Adrenal gland (tissue), 12 donors: Measurements from ENCODE around the gene SIX3. TPM values are rescaled to one million over a fixed set of nuclear protein-coding genes. Genes with fewer than 3 reads are reported as not detected.

Experiments used
- DNase-seq, 7 donors: peaks; one replicate each; pipeline ENCODE4 v3.0.0-alpha.2; 2019 to 2020
- H3K27ac ChIP-seq, 5 donors: fragments of 200-600 bp; sonication (generic) in 4 of 5; 1 replicate in 3 of 5; 2 replicates in 2 of 5; pipeline versions ENCODE4 v1.5.1 to v1.8.0; 2016 to 2020; ENCODE audit warnings: mild to moderate bottlenecking in 1 of 5
- H3K27me3 ChIP-seq: fragments of 200-600 bp; 2 replicates; pipeline ENCODE4 v1.8.0; 2021
- H3K36me3 ChIP-seq, 2 donors: fragments of 200-600 bp; replicated peaks in 1 of 2; 1 replicate in 1 of 2; 2 replicates in 1 of 2; pipeline versions ENCODE4 v1.5.1 to v1.8.0; 2018 to 2022
- H3K4me1 ChIP-seq, 2 donors: fragments of 200-600 bp; replicated peaks in 1 of 2; 1 replicate in 1 of 2; 2 replicates in 1 of 2; pipeline versions ENCODE4 v1.5.1 to v1.8.0; 2018 to 2021
- H3K4me3 ChIP-seq, 4 donors: fragments of 200-600 bp; sonication (generic) in 3 of 4; one replicate each; pipeline ENCODE4 v1.5.1; 2016 to 2018
- H3K9me3 ChIP-seq, 3 donors: fragments of 200-600 bp; sonication (generic) in 1 of 3; replicated peaks in 1 of 3; 1 replicate in 2 of 3; 2 replicates in 1 of 3; pipeline versions ENCODE4 v1.5.1 to v1.8.0; 2016 to 2021
- POLR2A ChIP-seq, 2 donors: fragments of 450-650 bp; IDR thresholded peaks; one replicate each; pipeline ENCODE4 v1.6.1; 2017; ENCODE audit warnings: antibody characterized with exemption in 2 of 2, mild to moderate bottlenecking in 2 of 2, moderate library complexity in 1 of 2
- WGBS, 4 donors: extraction: QIAGEN DNeasy Blood & Tissue Kit in 2 of 4; methylation state at CpG; one replicate each; pipeline versions ENCODE4 v1.1.5 to v1.1.7; 2013 to 2017; 5-methylcytosine and 5-hydroxymethylcytosine counted together
- intact Hi-C, 2 donors: fragments of 100-400 bp; cut with DNase I; formaldehyde crosslinking; loops; one replicate each; pipeline versions ENCODE4 v1.14.1 to v1.15.0; 2022 to 2023
- polyA plus RNA-seq, 3 donors: library from polyadenylated mRNA; stranded (reverse); fragments of 200-250 nt in 2 of 3; fragments of 350-450 nt in 1 of 3; fragmentation: Illumina TruSeq in 1 of 3; extraction: RNeasy Lipid Tissue Mini Kit (QIAGEN cat#74804) in 1 of 3; gene quantifications; one replicate each; pipeline ENCODE4 v1.2.3, GENCODE V29; 2013 to 2014
- total RNA-seq, 9 donors: library from RNA; depleted of rRNA in 4 of 9; stranded (reverse); fragments of >200 nt in 4 of 9; fragments of 120-200 nt in 1 of 9; fragmentation: NEBNext Ultra II Directional in 1 of 9; extraction: Animal tissue kit (Norgen Biotek cat#: 25700) in 1 of 9; gene quantifications; one replicate each; pipeline versions ENCODE4 v1.1.0 to v1.2.4, GENCODE V29; 2013 to 2023
- TF ChIP-seq, protein P1 (sequence below), 6 experiments: fragments of 450-650 bp in 4 of 6; fragments of 200-600 bp in 2 of 6; sonication (generic) in 1 of 6; IDR thresholded peaks; 1 replicate in 5 of 6; 2 replicates in 1 of 6; pipeline versions ENCODE4 v1.5.1 to v1.8.0; 2016 to 2021; ENCODE audit warnings: antibody characterized with exemption in 6 of 6, mild to moderate bottlenecking in 2 of 6, moderate library complexity in 1 of 6
- donor health status: healthy with polysubstance abuse.
- donor health status: Bipolar disorder and iron deficiency.
- donor health status: DM: yes; HTN: yes; CAD: no.
- donor health status: DM: no; HTN: no; CAD: no.
- donor health status: DM: no; HTN: no; CAD: no.
- donor health status: DM: yes; HTN: yes; CAD: no.

SIX3 gene
- total and polyA plus RNA-seq, 12 donors = not detected

DNA sequence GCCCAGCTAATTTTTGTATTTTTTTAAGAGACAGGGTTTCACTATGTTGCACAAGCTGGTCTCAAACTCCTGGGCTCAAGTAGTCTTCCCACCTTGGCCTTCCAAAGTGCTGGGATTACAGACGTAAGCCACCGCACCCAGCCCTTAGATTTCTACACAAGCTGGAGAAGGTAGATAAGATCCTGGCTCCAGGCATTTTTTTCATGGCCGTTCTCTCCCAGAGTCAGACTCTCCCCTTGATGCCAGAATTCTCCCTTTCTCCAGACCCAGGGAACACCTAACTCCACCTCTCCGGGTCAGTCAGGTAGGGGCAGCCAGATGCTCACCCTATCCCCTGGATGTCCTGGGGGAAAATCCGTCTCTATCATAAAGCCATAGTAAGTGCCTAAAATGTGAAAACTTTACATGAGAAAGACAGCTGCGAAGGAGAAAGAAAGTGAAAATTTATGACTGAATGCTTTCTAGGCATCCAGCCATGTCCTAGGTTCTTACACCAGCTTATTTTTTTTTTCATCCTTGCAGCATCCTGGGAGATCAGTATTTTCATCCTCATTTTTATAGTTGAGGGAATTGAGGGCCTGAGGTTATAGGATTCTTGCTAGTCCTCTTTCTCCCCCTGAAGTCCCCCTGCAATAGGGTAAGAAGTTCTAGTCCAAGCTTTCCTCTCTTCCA lies 16.3 kb downstream of the SIX3 start:
- Histone ChIP-seq H3K4me3 (no peak overlapping the region), H3K27me3 (peaks cover 34% of the 10 kb centered on the region), H3K9me3 (no peaks in the 10 kb centered on the region), H3K4me1 (peaks cover 3 to 14% of the 10 kb centered on the region in 2 donors), H3K27ac (no peak overlapping the region), H3K36me3 (no peaks in the 10 kb centered on the region)
- WGBS, 4 donors = 51 to 60% (median 56%) methylated on average over 6 of the region's 6 CpGs
- no peak for DNase-seq
- TF ChIP-seq POLR2A (IDR thresholded peaks at IDR 0.05) = no peak
- TF ChIP-seq, protein P1, sequence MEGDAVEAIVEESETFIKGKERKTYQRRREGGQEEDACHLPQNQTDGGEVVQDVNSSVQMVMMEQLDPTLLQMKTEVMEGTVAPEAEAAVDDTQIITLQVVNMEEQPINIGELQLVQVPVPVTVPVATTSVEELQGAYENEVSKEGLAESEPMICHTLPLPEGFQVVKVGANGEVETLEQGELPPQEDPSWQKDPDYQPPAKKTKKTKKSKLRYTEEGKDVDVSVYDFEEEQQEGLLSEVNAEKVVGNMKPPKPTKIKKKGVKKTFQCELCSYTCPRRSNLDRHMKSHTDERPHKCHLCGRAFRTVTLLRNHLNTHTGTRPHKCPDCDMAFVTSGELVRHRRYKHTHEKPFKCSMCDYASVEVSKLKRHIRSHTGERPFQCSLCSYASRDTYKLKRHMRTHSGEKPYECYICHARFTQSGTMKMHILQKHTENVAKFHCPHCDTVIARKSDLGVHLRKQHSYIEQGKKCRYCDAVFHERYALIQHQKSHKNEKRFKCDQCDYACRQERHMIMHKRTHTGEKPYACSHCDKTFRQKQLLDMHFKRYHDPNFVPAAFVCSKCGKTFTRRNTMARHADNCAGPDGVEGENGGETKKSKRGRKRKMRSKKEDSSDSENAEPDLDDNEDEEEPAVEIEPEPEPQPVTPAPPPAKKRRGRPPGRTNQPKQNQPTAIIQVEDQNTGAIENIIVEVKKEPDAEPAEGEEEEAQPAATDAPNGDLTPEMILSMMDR (IDR thresholded peaks at IDR 0.05) = no peak
- intact Hi-C loops = loop anchor here (5.0 to 10.0 kb wide), 3 partner anchors 483 to 913 kb away; no protein-coding TSS in a partner anchor

DNA sequence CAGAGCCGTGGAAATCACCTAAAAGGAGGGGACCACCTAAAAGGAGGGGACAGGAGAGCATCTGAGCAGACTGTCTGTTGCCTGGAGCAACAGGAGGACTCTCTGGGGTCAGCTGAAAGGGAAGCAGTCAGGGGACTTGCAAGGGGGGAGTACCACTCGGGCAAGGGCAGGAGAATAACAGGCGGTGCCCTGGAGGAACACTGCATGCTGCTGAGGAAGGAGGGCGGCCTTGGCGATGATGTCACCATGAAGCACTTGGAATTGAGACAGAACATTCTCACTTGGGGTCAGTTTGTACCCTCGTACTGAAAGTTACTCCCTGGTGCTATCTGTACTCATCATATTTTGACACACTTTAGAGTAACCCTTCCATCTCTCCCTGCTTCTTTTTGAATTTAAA lies 18.4 kb downstream of the SIX3 start:
- no peak for DNase-seq
- 64 to 76% (median 75%) methylated on average over 6 of the region's 6 CpGs for WGBS, 4 donors
- intact Hi-C loops = loop anchor here (5.0 to 10.0 kb wide), 3 partner anchors 485 to 915 kb away; no protein-coding TSS in a partner anchor
- Histone ChIP-seq H3K27me3 (peaks cover 15% of the 10 kb centered on the region), H3K27ac (no peak overlapping the region), H3K4me3 (no peak overlapping the region), H3K4me1 (peaks cover 0 to 10% of the 10 kb centered on the region in 2 donors), H3K36me3 (no peaks in the 10 kb centered on the region), H3K9me3 (no peaks in the 10 kb centered on the region)
- TF ChIP-seq POLR2A (IDR thresholded peaks at IDR 0.05) = no peak
- TF ChIP-seq, protein P1 (IDR thresholded peaks at IDR 0.05) = no peak

DNA sequence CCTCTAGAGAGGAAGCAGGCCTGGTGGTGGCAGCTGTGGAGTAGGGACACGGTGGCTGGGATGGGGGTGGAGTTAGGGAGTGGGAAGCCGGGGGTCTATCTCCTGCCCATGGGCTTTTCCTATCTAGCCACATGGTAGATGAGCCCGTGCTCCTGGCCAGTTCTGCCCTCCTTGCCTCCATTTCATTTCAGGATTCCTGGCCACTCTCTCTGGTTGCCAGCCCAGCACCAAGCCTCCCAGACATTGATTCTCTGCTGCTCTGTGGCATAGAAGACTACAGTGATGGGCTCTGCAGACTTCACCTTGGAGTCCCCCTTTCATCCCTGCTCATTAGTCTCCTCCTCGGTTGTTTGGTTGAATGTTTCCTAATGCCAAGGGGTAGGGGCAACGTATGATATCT lies 19.4 kb downstream of the SIX3 start:
- Histone ChIP-seq H3K27me3 (peaks cover 15% of the 10 kb centered on the region), H3K9me3 (no peaks in the 10 kb centered on the region), H3K4me1 (peaks cover 0 to under 1% of the 10 kb centered on the region in 2 donors), H3K4me3 (no peak overlapping the region), H3K36me3 (no peaks in the 10 kb centered on the region), H3K27ac (no peak overlapping the region)
- intact Hi-C loops = no loop called here
- no peak for DNase-seq
- WGBS, 4 donors = 73 to 88% (median 79%) methylated on average over 5 of the region's 5 CpGs
- TF ChIP-seq, protein P1 (IDR thresholded peaks at IDR 0.05) = no peak
- TF ChIP-seq POLR2A (IDR thresholded peaks at IDR 0.05) = no peak

DNA sequence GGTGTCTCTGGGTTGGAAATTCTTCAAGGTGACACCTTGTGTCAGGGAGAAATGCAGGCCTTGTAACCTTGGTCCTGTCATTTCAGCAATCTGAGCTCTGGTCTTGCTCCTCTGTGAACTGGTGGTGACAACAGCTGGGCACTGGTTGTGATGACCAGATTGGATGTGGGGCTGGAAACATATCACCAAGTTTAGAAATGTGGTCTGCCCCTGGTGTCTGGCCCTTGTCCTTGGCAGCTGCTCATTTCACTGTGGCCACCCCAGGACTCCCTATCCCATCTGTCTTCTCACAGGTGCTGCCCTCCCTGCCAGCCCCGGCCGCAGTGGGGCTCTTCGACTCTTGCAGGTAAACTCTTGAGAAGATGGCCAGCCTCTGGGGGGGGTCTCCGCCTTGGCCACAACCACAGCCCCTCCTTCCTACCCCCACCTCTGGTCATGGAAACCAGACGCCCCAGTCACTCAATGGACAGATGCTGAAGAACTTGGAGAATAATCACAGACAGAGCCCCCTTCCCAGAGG lies 20.7 kb downstream of the SIX3 start:
- H3K36me3 ChIP-seq = no peaks in the 10 kb centered on the region
- peaks cover 9% of the 10 kb centered on the region for H3K27me3 ChIP-seq
- DNase-seq = no peak
- no peak overlapping the region for H3K27ac ChIP-seq
- H3K4me1 ChIP-seq = no peaks in the 10 kb centered on the region
- H3K4me3 ChIP-seq = no peak overlapping the region
- intact Hi-C loops = no loop called here
- TF ChIP-seq, protein P1 (IDR thresholded peaks at IDR 0.05) = no peak
- TF ChIP-seq POLR2A (IDR thresholded peaks at IDR 0.05) = no peak
- H3K9me3 ChIP-seq = no peaks in the 10 kb centered on the region
- 73 to 92% (median 86%) methylated on average over 4 to 5 of the region's 5 CpGs for WGBS, 4 donors
